H9 (cell line): Measurements from ENCODE around the gene ZNF691. TPM values are rescaled to one million over a fixed set of nuclear protein-coding genes. Genes with fewer than 3 reads are reported as not detected.

Source experiments
- DNase-seq: peaks from one replicate; pipeline ENCODE4 v3.0.0-alpha.2; 2017
- H2AFZ ChIP-seq: one replicate; pipeline ENCODE4 v1.6.1; 2013; ENCODE audit warnings: mild to moderate bottlenecking, low read length, control low read depth, moderate library complexity
- H2AK5ac ChIP-seq: 2 replicates; pipeline ENCODE4 v1.6.1; 2013; ENCODE audit warnings: low read length, control low read depth, mixed read lengths; ENCODE audit not compliant: insufficient read length
- H2BK120ac ChIP-seq: one replicate; pipeline ENCODE4 v1.6.1; 2013; ENCODE audit warnings: low read depth, mild to moderate bottlenecking, low read length, control low read depth, inconsistent platforms; ENCODE audit not compliant: poor library complexity, severe bottlenecking
- H2BK12ac ChIP-seq: 2 replicates; pipeline ENCODE4 v1.6.1; 2013; ENCODE audit warnings: low read length, control low read depth, mixed read lengths, low read depth; ENCODE audit not compliant: insufficient read length
- H2BK15ac ChIP-seq: 2 replicates; pipeline ENCODE4 v1.6.1; 2013; ENCODE audit warnings: low read depth, low read length, control low read depth
- H2BK20ac ChIP-seq: one replicate; pipeline ENCODE4 v1.6.1; 2013; ENCODE audit warnings: low read depth, mild to moderate bottlenecking, low read length, control low read depth, inconsistent platforms; ENCODE audit not compliant: poor library complexity, severe bottlenecking
- H2BK5ac ChIP-seq: 2 replicates; pipeline ENCODE4 v1.6.1; 2013; ENCODE audit warnings: low read length, control low read depth, mixed read lengths; ENCODE audit not compliant: insufficient read length
- H3K14ac ChIP-seq: 2 replicates; pipeline ENCODE4 v1.6.1; 2013; ENCODE audit warnings: low read length, control low read depth; ENCODE audit not compliant: insufficient read depth
- H3K18ac ChIP-seq: 2 replicates; pipeline ENCODE4 v1.6.1; 2013; ENCODE audit warnings: low read depth, mild to moderate bottlenecking, mixed read lengths, low read length, control low read depth; ENCODE audit not compliant: insufficient read length
- H3K23ac ChIP-seq: 2 replicates; pipeline ENCODE4 v1.6.1; 2013; ENCODE audit warnings: low read length, control low read depth, mixed read lengths, low read depth; ENCODE audit not compliant: insufficient read length
- H3K23me2 ChIP-seq: 2 replicates; pipeline ENCODE4 v1.6.1; 2013; ENCODE audit warnings: low read depth, mild to moderate bottlenecking, mixed read lengths, low read length, control low read depth; ENCODE audit not compliant: insufficient read length, poor library complexity, severe bottlenecking
- H3K27ac ChIP-seq: 2 replicates; pipeline ENCODE4 v1.5.1; 2013; ENCODE audit warnings: low read length, control low read depth, mixed read lengths, low read depth; ENCODE audit not compliant: insufficient read length
- H3K27me3 ChIP-seq: 2 replicates; pipeline ENCODE4 v1.6.1; 2013; ENCODE audit warnings: low read length, control low read depth, inconsistent platforms; ENCODE audit not compliant: insufficient read depth
- H3K4ac ChIP-seq: 2 replicates; pipeline ENCODE4 v1.6.1; 2013; ENCODE audit warnings: low read depth, mild to moderate bottlenecking, control low read depth, inconsistent platforms, low read length, moderate library complexity
- H3K4me1 ChIP-seq: 2 replicates; pipeline ENCODE4 v1.6.1; 2013; ENCODE audit warnings: low read length, control low read depth, inconsistent platforms; ENCODE audit not compliant: insufficient read depth
- H3K4me2 ChIP-seq: 2 replicates; pipeline ENCODE4 v1.6.1; 2013; ENCODE audit warnings: low read length, control low read depth, mixed read lengths; ENCODE audit not compliant: insufficient read length, insufficient read depth
- H3K56ac ChIP-seq: 2 replicates; pipeline ENCODE4 v1.6.1; 2013; ENCODE audit warnings: low read depth, mild to moderate bottlenecking, mixed read lengths, low read length, control low read depth; ENCODE audit not compliant: insufficient read length
- H3K79me1 ChIP-seq: 2 replicates; pipeline ENCODE4 v1.6.1; 2013; ENCODE audit warnings: low read depth, mild to moderate bottlenecking, moderate library complexity, low read length, control low read depth, inconsistent platforms; ENCODE audit not compliant: insufficient read depth, poor library complexity, severe bottlenecking
- H3K79me2 ChIP-seq: 2 replicates; pipeline ENCODE4 v1.6.1; 2013; ENCODE audit warnings: low read length, control low read depth, inconsistent platforms; ENCODE audit not compliant: insufficient read depth
- H3K9ac ChIP-seq: 2 replicates; pipeline ENCODE4 v1.6.1; 2013; ENCODE audit warnings: low read length, control low read depth, mixed read lengths; ENCODE audit not compliant: insufficient read length; ENCODE audit errors: extremely low read depth
- H3K9me3 ChIP-seq: one replicate; pipeline ENCODE4 v1.6.1; 2013; ENCODE audit warnings: low read depth, low read length, inconsistent platforms; ENCODE audit not compliant: control insufficient read depth
- H3T11ph ChIP-seq: one replicate; pipeline ENCODE4 v1.6.1; 2013; ENCODE audit warnings: mild to moderate bottlenecking, low read length, control low read depth, inconsistent platforms
- H4K20me1 ChIP-seq: one replicate; pipeline ENCODE4 v1.6.1; 2013; ENCODE audit not compliant: control insufficient read depth, insufficient read length, insufficient read depth
- H4K5ac ChIP-seq: 2 replicates; pipeline ENCODE4 v1.6.1; 2013; ENCODE audit warnings: low read depth, mild to moderate bottlenecking, mixed read lengths, low read length, control low read depth; ENCODE audit not compliant: insufficient read length
- H4K8ac ChIP-seq: replicated peaks from 2 replicates; pipeline ENCODE4 v1.6.1; 2013; ENCODE audit warnings: low read length, control low read depth, mixed read lengths, low read depth; ENCODE audit not compliant: insufficient read length
- H4K91ac ChIP-seq: 2 replicates; pipeline ENCODE4 v1.6.1; 2013; ENCODE audit warnings: low read depth, mild to moderate bottlenecking, moderate library complexity, mixed read lengths, low read length, control low read depth; ENCODE audit not compliant: insufficient read length
- H3K27ac Mint-ChIP-seq, 3 experiments: 2 replicates in 2 of 3; 3 replicates in 1 of 3; pipeline ENCODE4 v1.8.0; 2020 to 2021; ENCODE audit warnings: mixed read lengths in 3 of 3, mild to moderate bottlenecking in 1 of 3, moderate library complexity in 1 of 3
- H3K27me3 Mint-ChIP-seq: 2 replicates; pipeline ENCODE4 v1.8.0; 2021; ENCODE audit warnings: low read depth, mild to moderate bottlenecking, moderate library complexity, mixed read lengths
- H3K36me3 Mint-ChIP-seq, 3 experiments: 2 replicates in 2 of 3; 3 replicates in 1 of 3; pipeline ENCODE4 v1.8.0; 2020 to 2021; ENCODE audit warnings: low read depth in 3 of 3, mixed read lengths in 3 of 3; ENCODE audit not compliant: insufficient read depth in 1 of 3
- H3K4me1 Mint-ChIP-seq, 2 experiments: 2 replicates each; pipeline ENCODE4 v1.8.0; 2020; ENCODE audit warnings: mixed read lengths in 2 of 2
- H3K4me3 Mint-ChIP-seq, 2 experiments: 2 replicates in 1 of 2; 3 replicates in 1 of 2; pipeline ENCODE4 v1.8.0; 2020 to 2021; ENCODE audit warnings: mild to moderate bottlenecking in 2 of 2, mixed read lengths in 2 of 2, moderate library complexity in 1 of 2
- H3K9me3 Mint-ChIP-seq, 2 experiments: 2 replicates in 1 of 2; 3 replicates in 1 of 2; pipeline ENCODE4 v1.8.0; 2020; ENCODE audit warnings: mild to moderate bottlenecking in 2 of 2, mixed read lengths in 2 of 2, moderate library complexity in 1 of 2
- WGBS: extraction: QIAGEN DNeasy Blood & Tissue Kit; methylation state at CpG from one replicate; pipeline ENCODE4 v1.1.7; 2013; ENCODE audit warnings: missing lambda C conversion rate, low lambda C conversion rate, mixed read lengths; ENCODE audit not compliant: insufficient read length; ENCODE audit errors: extremely low coverage; 5-methylcytosine and 5-hydroxymethylcytosine counted together
- total RNA-seq: library from RNA; stranded (reverse); gene quantifications from 2 replicates; pipeline ENCODE4 v1.2.1, GENCODE V29; 2021
- TF ChIP-seq, protein P1 (sequence below): fragments of 200-600 bp; sonication (generic); conservative IDR thresholded peaks from 3 replicates; pipeline ENCODE4 v1.8.0; 2021; ENCODE audit warnings: antibody characterized with exemption, mild to moderate bottlenecking

The ZNF691 gene
- total RNA-seq, 1 experiment from 2014 or later: 20.1 TPM

DNA sequence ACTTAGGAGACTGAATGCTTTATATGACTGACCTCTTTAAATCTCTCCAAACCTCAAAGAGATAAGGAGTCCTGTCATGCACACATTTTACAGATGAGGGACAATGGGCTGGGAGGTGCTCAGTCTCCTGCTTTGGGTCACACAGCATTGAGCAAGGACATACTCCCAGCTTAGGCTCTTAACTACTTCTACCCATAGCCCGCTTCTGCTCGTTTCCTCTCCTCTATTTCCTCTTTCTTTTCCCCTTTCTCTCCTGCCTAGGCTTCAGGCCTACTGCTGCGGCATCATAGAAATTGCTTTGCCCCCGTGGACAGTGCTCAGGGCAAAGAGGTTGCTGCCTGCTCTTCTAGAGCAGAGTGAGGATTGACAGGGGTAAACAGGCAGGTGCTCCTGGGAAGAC, 12.4 kb upstream of the ZNF691 start:
- TF ChIP-seq, protein P1, sequence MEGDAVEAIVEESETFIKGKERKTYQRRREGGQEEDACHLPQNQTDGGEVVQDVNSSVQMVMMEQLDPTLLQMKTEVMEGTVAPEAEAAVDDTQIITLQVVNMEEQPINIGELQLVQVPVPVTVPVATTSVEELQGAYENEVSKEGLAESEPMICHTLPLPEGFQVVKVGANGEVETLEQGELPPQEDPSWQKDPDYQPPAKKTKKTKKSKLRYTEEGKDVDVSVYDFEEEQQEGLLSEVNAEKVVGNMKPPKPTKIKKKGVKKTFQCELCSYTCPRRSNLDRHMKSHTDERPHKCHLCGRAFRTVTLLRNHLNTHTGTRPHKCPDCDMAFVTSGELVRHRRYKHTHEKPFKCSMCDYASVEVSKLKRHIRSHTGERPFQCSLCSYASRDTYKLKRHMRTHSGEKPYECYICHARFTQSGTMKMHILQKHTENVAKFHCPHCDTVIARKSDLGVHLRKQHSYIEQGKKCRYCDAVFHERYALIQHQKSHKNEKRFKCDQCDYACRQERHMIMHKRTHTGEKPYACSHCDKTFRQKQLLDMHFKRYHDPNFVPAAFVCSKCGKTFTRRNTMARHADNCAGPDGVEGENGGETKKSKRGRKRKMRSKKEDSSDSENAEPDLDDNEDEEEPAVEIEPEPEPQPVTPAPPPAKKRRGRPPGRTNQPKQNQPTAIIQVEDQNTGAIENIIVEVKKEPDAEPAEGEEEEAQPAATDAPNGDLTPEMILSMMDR: no peak
- Mint-ChIP-seq H3K4me1 (peaks cover 3% of the 10 kb centered on the region in 2 experiments; a peak in 1 of 4 replicates), H3K4me3 (no peak overlapping the region), H3K9me3 (no peaks in the 10 kb centered on the region), H3K27ac (no peak overlapping the region), H3K27me3 (no peaks in the 10 kb centered on the region), H3K36me3 (no peaks in the 10 kb centered on the region)
- Histone ChIP-seq H4K8ac (no peak overlapping the region), H3K23me2 (no peaks in the 10 kb centered on the region), H2BK20ac (no peak overlapping the region), H3T11ph (no peak overlapping the region), H3K27me3 (no peaks in the 10 kb centered on the region), H2AK5ac (no peak overlapping the region), H3K4ac (no peak overlapping the region), H2BK5ac (no peak overlapping the region), H3K4me1 (0 out of 2 replicates have a peak, but pooled peaks cover 3% of the 10 kb centered on the region), H4K5ac (no peak overlapping the region), H3K9me3 (no peaks in the 10 kb centered on the region), H3K79me2 (no peaks in the 10 kb centered on the region), H3K27ac (no peak overlapping the region), H3K4me2 (no peak overlapping the region), H3K23ac (no peak overlapping the region), H2BK12ac (no peak overlapping the region), H3K56ac (no peak overlapping the region), H2BK15ac (no peak overlapping the region), H3K14ac (no peak overlapping the region), H2AFZ (no peak overlapping the region), H4K20me1 (no peaks in the 10 kb centered on the region), H3K9ac (no peak overlapping the region), H4K91ac (no peak overlapping the region), H2BK120ac (no peak overlapping the region), H3K18ac (no peak overlapping the region), H3K79me1 (no peaks in the 10 kb centered on the region)
- no CpG with 5 or more reads among the region's 4 CpGs for WGBS
- no peak for DNase-seq
